Measurements from ENCODE around the gene MICA. TPM values are rescaled to one million over a fixed set of nuclear protein-coding genes. Genes with fewer than 3 reads are reported as not detected.

Gene MICA
- total RNA-seq, 1 donor from 2014 or later: 48.8 TPM

- Histone ChIP-seq H3K36me3 (ENCODE audit: control insufficient read depth, insufficient read depth, low read length) (no peaks in the 10 kb centered on the region), H3K4me3 (ENCODE audit: low read depth, low read length) (no peak overlapping the region), H3K27me3 (ENCODE audit: control insufficient read depth, insufficient read depth, low read length) (peaks cover 19% of the 10 kb centered on the region)
- TF ChIP-seq CTCF (IDR thresholded peaks at IDR 0.05; ENCODE audit: insufficient read depth, low read length, poor library complexity, severe bottlenecking): no peak
- DNase-seq (ENCODE audit: low read depth): no peak
Measured at GRCh38 chr6:31378062-31378720, 25.2 kb upstream of the MICA start.

DNA sequence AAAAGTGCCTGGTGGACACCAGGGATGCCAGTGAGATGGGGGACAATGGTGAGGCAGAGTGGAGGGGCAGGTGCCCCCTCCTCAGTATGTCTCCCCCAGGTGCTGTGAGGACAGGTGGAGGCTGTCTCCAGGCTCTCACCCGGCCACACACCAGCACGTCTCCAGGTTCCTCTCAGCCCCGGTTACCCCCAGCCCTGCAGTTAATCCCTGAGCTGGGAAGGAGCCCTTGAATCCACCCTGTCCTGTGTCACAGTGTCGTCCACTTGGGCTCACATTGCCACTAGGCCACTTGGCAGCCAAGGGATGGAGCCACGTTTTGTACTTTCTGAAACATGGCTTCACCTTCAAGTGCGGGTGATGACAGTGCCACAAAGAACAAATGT is 24.7 kb upstream of the MICA start:
- no peak for DNase-seq (ENCODE audit: low read depth)
- Histone ChIP-seq H3K36me3 (ENCODE audit: control insufficient read depth, insufficient read depth, low read length) (no peaks in the 10 kb centered on the region), H3K4me3 (ENCODE audit: low read depth, low read length) (no peak overlapping the region), H3K27me3 (ENCODE audit: control insufficient read depth, insufficient read depth, low read length) (peaks cover 20% of the 10 kb centered on the region)
- TF ChIP-seq CTCF (IDR thresholded peaks at IDR 0.05; ENCODE audit: insufficient read depth, low read length, poor library complexity, severe bottlenecking): no peak

GRCh38 chr6:31379850-31380249 is 23.5 kb upstream of the MICA start:
- no peak for TF ChIP-seq CTCF (IDR thresholded peaks at IDR 0.05; ENCODE audit: insufficient read depth, low read length, poor library complexity, severe bottlenecking)
- no peaks in the 10 kb centered on the region for H3K36me3 ChIP-seq (ENCODE audit: control insufficient read depth, insufficient read depth, low read length)
- DNase-seq (ENCODE audit: low read depth): no peak

DNA sequence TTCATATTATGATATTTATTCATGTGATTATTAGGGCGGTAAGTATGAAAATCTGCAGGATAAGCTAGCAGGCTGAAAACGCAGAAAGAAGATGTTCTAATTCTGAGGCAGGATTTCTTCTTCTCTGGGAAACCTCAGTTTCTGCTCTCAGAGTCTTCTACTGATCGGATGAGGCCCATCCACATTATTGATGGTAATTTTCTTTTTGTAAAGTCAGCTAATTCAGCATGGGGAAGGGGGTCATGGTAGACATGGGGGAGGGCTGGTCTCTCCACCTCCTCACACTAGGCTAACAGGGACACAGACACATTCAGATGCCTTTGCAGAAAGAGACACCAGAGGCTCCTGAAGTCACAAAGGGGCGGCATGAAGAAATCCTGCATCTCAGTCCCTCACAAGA is 21.7 kb upstream of the MICA start:
- Histone ChIP-seq H3K36me3 (ENCODE audit: control insufficient read depth, insufficient read depth, low read length) (no peaks in the 10 kb centered on the region), H3K4me3 (ENCODE audit: low read depth, low read length) (no peak overlapping the region), H3K27me3 (ENCODE audit: control insufficient read depth, insufficient read depth, low read length) (peaks cover 21% of the 10 kb centered on the region)
- no peak for DNase-seq (ENCODE audit: low read depth)
- TF ChIP-seq CTCF (IDR thresholded peaks at IDR 0.05; ENCODE audit: insufficient read depth, low read length, poor library complexity, severe bottlenecking): no peak

More at GRCh38 chr6:31379850-31380249, 23.5 kb upstream of the MICA start:
- no peak overlapping the region for H3K4me3 ChIP-seq (ENCODE audit: low read depth, low read length)
- H3K27me3 ChIP-seq (ENCODE audit: control insufficient read depth, insufficient read depth, low read length): peaks cover 21% of the 10 kb centered on the region

GRCh38 chr6:31383149-31383548 is 20.2 kb upstream of the MICA start:
- TF ChIP-seq CTCF (IDR thresholded peaks at IDR 0.05; ENCODE audit: insufficient read depth, low read length, poor library complexity, severe bottlenecking): no peak
- peaks cover 14% of the 10 kb centered on the region for H3K27me3 ChIP-seq (ENCODE audit: control insufficient read depth, insufficient read depth, low read length)
- DNase-seq (ENCODE audit: low read depth): no peak

GRCh38 chr6:31385041-31385440 is 18.4 kb upstream of the MICA start:
- H3K36me3 ChIP-seq (ENCODE audit: control insufficient read depth, insufficient read depth, low read length): no peaks in the 10 kb centered on the region
- no peak overlapping the region for H3K4me3 ChIP-seq (ENCODE audit: low read depth, low read length)
- DNase-seq (ENCODE audit: low read depth): no peak
- peaks cover 4% of the 10 kb centered on the region for H3K27me3 ChIP-seq (ENCODE audit: control insufficient read depth, insufficient read depth, low read length)
- no peak for TF ChIP-seq CTCF (IDR thresholded peaks at IDR 0.05; ENCODE audit: insufficient read depth, low read length, poor library complexity, severe bottlenecking)

More at GRCh38 chr6:31383149-31383548, 20.2 kb upstream of the MICA start:
- Histone ChIP-seq H3K36me3 (ENCODE audit: control insufficient read depth, insufficient read depth, low read length) (no peaks in the 10 kb centered on the region), H3K4me3 (ENCODE audit: low read depth, low read length) (no peak overlapping the region)

Measured in kidney epithelial cell (primary cell).